Measurements from ENCODE around the gene ABLIM2. TPM values are rescaled to one million over a fixed set of nuclear protein-coding genes. Genes with fewer than 3 reads are reported as not detected.

The ABLIM2 gene
- total and polyA plus RNA-seq, 10 of the 15 experiments (the other 5 are each of a cell fraction or from before 2014, with no cell fraction given), result 0.03 to 0.15 (median 0.05) TPM; not detected in 7

DNA sequence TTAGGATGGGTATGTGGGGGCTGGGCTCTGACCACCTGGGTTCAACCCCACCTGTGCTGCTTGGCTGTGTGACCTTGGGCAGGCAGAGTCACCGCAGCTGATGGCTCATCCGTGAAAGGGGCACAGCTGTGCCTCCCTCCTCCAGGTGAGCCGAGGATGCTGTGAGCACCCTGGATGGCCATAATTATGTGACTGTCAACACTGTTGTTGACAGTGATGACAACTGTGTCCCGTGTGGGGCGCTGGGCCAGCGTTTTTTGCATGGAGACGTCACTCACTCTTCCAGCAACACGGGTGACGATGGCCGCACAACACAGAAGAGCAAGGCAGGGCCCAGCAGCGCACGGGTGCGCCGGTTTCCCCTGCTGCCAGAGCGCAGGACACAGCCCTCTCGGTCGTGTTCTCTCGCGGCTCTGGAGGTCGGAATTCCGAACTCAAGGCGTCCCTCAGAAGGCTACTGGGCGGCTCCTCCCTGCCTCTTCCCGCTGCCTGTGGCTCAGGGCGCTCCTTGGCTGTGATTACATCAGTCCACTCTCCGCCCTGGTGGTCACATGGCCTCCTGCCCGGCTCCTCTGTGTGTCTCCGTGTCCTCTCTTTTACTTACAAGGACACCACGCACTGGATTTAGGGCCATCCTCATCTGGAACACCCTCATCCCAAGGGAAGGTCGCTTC, 41.8 kb upstream of the ABLIM2 start (continued):
- TF ChIP-seq TCF3 (IDR thresholded peaks at IDR 0.05; ENCODE audit: borderline replicate concordance, insufficient read depth, low read depth, low read length), result peak; percentile 81; the same call in 1 of the 2 replicates
- TF ChIP-seq SMARCA5 (IDR thresholded peaks at IDR 0.05), result 0 out of 2 replicates have a peak, but pooled peaks have one; percentile 53
- TF ChIP-seq MYB (IDR thresholded peaks at IDR 0.05; ENCODE audit: borderline replicate concordance, low read depth, low read length), result no peak
- no peak for TF ChIP-seq STAT1 (conservative IDR thresholded peaks at IDR 0.05)
- peak; percentile 62; the same call in 1 of the 2 replicates for TF ChIP-seq POLR2AphosphoS5 (IDR thresholded peaks at IDR 0.05; ENCODE audit: low read length)
- TF ChIP-seq CHD1 (IDR thresholded peaks at IDR 0.05; ENCODE audit: low read depth, low read length), result peak; percentile 12; the same call in 1 of the 2 replicates
- TF ChIP-seq MYC (IDR thresholded peaks at IDR 0.05; ENCODE audit: insufficient read depth, insufficient read length, insufficient replicate concordance, low read length, severe bottlenecking), result peak; percentile 36
- TF ChIP-seq MXI1 (IDR thresholded peaks at IDR 0.05; ENCODE audit: low read depth, low read length), result no peak
- TF ChIP-seq, protein P1, sequence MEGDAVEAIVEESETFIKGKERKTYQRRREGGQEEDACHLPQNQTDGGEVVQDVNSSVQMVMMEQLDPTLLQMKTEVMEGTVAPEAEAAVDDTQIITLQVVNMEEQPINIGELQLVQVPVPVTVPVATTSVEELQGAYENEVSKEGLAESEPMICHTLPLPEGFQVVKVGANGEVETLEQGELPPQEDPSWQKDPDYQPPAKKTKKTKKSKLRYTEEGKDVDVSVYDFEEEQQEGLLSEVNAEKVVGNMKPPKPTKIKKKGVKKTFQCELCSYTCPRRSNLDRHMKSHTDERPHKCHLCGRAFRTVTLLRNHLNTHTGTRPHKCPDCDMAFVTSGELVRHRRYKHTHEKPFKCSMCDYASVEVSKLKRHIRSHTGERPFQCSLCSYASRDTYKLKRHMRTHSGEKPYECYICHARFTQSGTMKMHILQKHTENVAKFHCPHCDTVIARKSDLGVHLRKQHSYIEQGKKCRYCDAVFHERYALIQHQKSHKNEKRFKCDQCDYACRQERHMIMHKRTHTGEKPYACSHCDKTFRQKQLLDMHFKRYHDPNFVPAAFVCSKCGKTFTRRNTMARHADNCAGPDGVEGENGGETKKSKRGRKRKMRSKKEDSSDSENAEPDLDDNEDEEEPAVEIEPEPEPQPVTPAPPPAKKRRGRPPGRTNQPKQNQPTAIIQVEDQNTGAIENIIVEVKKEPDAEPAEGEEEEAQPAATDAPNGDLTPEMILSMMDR (IDR thresholded peaks at IDR 0.05 in 2 of 3, conservative IDR thresholded peaks at IDR 0.05 in 1 of 3; ENCODE audit: control insufficient read depth in 2 of 3, extremely low read depth in 1 of 3, insufficient read depth in 1 of 3, low read depth in 3 of 3, low read length in 3 of 3), result peak in 1 of 3 experiments; percentile 9; a peak in 1 of 6 replicates
- no peak for TF ChIP-seq ZNF24 (IDR thresholded peaks at IDR 0.05)
- TF ChIP-seq RB1 (IDR thresholded peaks at IDR 0.05; ENCODE audit: borderline replicate concordance), result 0 out of 2 replicates have a peak, but pooled peaks have one; percentile 36
- 0 out of 4 replicates have a peak, but pooled peaks of 1 of the 2 experiments have one; percentile 18 for TF ChIP-seq ETV6 (conservative IDR thresholded peaks at IDR 0.05 in 1 of 2, IDR thresholded peaks at IDR 0.05 in 1 of 2; ENCODE audit: borderline replicate concordance in 1 of 2, low read depth in 1 of 2)
- TF ChIP-seq, protein P2, sequence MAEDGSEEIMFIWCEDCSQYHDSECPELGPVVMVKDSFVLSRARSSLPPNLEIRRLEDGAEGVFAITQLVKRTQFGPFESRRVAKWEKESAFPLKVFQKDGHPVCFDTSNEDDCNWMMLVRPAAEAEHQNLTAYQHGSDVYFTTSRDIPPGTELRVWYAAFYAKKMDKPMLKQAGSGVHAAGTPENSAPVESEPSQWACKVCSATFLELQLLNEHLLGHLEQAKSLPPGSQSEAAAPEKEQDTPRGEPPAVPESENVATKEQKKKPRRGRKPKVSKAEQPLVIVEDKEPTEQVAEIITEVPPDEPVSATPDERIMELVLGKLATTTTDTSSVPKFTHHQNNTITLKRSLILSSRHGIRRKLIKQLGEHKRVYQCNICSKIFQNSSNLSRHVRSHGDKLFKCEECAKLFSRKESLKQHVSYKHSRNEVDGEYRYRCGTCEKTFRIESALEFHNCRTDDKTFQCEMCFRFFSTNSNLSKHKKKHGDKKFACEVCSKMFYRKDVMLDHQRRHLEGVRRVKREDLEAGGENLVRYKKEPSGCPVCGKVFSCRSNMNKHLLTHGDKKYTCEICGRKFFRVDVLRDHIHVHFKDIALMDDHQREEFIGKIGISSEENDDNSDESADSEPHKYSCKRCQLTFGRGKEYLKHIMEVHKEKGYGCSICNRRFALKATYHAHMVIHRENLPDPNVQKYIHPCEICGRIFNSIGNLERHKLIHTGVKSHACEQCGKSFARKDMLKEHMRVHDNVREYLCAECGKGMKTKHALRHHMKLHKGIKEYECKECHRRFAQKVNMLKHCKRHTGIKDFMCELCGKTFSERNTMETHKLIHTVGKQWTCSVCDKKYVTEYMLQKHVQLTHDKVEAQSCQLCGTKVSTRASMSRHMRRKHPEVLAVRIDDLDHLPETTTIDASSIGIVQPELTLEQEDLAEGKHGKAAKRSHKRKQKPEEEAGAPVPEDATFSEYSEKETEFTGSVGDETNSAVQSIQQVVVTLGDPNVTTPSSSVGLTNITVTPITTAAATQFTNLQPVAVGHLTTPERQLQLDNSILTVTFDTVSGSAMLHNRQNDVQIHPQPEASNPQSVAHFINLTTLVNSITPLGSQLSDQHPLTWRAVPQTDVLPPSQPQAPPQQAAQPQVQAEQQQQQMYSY (CRISPR knock-in tag; IDR thresholded peaks at IDR 0.05), result no peak
- TF ChIP-seq KDM1A (IDR thresholded peaks at IDR 0.05; ENCODE audit: borderline replicate concordance), result no peak
- TF ChIP-seq, protein P3, sequence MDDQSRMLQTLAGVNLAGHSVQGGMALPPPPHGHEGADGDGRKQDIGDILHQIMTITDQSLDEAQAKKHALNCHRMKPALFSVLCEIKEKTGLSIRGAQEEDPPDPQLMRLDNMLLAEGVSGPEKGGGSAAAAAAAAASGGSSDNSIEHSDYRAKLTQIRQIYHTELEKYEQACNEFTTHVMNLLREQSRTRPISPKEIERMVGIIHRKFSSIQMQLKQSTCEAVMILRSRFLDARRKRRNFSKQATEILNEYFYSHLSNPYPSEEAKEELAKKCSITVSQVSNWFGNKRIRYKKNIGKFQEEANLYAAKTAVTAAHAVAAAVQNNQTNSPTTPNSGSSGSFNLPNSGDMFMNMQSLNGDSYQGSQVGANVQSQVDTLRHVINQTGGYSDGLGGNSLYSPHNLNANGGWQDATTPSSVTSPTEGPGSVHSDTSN (IDR thresholded peaks at IDR 0.05; ENCODE audit: insufficient replicate concordance, low read depth, low read length), result peak; percentile 50
- TF ChIP-seq CREM (IDR thresholded peaks at IDR 0.05; ENCODE audit: low read depth), result 0 out of 2 replicates have a peak, but pooled peaks have one; percentile 21
- TF ChIP-seq, protein P4, sequence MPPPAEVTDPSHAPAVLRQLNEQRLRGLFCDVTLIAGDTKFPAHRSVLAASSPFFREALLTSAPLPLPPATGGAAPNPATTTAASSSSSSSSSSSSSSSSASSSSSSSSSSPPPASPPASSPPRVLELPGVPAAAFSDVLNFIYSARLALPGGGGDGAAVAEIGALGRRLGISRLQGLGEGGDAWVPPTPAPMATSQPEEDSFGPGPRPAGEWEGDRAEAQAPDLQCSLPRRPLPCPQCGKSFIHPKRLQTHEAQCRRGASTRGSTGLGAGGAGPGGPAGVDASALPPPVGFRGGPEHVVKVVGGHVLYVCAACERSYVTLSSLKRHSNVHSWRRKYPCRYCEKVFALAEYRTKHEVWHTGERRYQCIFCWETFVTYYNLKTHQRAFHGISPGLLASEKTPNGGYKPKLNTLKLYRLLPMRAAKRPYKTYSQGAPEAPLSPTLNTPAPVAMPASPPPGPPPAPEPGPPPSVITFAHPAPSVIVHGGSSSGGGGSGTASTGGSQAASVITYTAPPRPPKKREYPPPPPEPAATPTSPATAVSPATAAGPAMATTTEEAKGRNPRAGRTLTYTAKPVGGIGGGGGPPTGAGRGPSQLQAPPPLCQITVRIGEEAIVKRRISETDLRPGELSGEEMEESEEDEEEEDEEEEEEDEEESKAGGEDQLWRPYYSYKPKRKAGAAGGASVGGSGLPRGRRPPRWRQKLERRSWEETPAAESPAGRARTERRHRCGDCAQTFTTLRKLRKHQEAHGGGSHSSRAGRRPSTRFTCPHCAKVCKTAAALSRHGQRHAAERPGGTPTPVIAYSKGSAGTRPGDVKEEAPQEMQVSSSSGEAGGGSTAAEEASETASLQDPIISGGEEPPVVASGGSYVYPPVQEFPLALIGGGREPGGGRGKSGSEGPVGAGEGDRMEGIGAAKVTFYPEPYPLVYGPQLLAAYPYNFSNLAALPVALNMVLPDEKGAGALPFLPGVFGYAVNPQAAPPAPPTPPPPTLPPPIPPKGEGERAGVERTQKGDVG (CRISPR knock-in tag; IDR thresholded peaks at IDR 0.05), result no peak
